HG03565 (cell line): ENCODE data around the gene C1QL4.

Experiments
- ATAC-seq: cut with Tn5 transposase; IDR thresholded peaks from one replicate; pipeline ENCODE4 v1.9.1; 2021; ENCODE audit warnings: mild to moderate bottlenecking, moderate library complexity; ENCODE audit not compliant: unreplicated experiment

Gene C1QL4

DNA sequence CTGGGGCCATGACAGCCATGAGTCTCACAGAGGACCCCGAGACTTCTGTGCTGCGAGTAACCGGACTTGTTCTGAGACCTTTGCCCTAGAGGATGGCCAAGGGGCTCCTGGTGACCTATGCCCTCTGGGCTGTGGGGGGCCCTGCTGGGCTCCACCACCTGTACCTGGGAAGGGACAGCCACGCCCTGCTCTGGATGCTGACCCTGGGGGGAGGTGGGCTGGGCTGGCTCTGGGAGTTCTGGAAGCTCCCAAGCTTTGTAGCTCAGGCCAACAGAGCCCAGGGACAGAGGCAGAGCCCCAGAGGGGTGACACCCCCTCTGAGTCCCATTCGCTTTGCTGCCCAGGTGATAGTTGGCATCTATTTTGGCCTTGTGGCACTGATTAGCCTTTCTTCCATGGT, 11.8 kb upstream of the C1QL4 start:
- no peak for ATAC-seq

DNA sequence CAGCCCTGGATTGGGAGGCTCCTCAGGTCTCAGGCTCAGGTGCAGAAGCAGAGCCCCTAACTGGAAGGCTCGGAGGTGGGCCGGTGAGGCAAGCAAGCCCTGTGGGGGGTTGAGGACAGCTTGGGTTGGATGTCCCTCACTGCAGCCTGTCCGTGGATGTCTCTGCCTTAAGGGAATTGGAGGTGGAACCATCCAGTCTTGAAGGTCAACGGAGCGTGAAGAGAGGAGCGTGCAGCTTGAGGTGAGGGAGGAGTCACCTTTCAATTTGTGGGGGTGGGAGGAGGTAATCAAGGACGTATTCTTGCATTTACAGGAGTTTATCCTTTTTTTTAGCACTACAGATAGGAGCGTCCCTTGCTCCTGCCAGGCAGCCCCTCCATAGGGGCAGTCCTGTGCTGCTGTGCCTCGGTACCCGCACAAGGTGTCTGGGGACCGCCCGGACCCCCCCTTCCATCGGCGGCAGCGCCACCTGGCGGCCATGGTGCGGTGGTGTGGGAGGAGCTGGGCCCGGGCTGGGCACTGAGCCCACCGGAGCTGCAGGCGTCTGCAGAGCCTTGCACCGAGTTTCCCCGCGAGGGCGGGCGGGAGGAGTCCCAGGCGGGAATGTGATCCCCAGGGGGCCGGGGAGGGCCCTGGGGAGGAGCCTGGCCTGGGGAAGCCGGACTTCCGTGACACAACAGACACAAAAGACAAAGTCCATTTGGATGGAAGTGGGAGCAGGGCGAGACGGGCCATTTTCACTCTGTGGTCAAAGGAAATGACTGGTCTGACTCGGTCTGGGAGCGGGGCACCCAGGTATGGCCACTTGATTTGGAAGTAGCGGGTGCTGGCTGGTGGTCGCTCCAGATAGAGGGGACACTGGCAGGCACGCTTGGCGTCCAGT, 10.6 kb upstream of the C1QL4 start:
- no peak for ATAC-seq

DNA sequence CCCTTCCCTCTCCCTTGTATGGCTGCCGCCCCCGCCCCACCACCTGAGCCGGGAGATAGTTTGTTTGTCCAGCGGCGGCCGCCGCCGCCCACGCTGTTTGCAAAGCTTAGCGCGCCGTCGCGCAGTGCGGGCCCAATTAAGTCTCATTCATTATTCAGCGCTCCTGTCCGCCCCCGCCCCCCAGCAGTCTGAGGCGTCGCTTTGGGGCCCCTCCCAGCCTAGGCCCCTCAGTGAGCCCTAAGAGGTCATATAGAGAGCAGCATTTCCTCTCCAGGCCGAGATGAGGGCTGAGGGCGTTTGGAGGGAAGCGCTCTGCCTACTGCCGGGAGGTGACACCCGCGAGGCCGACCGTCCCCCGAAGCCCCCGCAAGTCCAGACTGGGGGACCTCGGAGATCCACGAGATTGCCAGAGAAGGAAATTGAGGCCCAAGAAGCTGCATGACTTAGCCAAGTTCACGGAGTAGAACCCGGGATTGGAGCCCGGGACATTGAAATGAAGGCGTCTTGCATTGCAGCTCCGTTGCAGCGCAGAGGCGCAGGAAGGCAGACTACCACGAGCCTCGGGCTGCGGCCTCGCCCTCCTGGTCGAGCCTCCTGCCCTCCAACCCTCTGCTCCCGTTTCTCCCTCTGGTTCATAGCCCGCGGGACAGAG, 9.8 kb upstream of the C1QL4 start, which contains the start of gene DNAJC22:
Gene DNAJC22, plus strand, starts transcription at position 230 of the 652 bp plus-strand sequence. CDS start 1,985 bp downstream, outside the sequence.
- no peak for ATAC-seq

DNA sequence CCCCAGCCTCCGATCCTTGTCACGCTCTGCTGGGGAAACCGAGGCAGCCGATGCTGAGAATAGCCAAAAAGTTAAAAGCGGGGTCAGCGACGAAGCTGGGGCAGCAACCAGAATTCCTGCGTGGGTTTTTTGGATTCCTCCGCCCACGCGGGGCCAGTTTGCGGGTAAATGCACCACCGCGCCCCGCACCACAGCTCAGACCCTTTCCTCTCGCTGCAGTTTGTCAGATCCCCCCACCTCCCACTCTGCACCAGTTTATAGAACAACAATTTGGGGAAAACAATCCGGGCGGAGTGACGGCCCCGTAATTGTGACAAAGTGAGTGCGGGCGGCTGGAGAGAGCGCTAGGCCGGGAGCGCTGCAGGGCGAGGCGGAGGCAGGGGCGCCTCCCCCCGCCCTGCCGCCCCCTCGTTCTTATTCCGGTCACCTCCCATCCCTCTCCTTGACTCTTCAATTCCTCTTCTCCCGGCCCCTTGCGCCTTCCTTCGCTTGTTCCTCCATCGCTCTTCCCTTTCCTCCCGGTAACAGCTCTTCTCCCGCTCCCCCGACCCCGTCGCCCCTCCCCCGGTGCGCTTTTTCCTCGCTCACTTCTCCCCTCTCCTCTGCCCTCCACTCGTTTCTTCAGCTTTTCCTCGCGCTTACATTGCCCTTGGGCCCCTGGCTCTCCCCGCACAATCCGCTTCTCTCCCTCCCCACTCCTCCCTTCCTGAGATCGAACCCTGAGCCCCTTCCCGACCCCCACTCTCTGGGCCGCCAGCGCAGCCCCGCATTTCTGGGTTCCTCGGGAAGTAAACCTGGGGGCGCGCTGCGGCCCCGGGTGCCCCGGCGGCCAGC, 9.1 kb upstream of the C1QL4 start:
- ATAC-seq: no peak

DNA sequence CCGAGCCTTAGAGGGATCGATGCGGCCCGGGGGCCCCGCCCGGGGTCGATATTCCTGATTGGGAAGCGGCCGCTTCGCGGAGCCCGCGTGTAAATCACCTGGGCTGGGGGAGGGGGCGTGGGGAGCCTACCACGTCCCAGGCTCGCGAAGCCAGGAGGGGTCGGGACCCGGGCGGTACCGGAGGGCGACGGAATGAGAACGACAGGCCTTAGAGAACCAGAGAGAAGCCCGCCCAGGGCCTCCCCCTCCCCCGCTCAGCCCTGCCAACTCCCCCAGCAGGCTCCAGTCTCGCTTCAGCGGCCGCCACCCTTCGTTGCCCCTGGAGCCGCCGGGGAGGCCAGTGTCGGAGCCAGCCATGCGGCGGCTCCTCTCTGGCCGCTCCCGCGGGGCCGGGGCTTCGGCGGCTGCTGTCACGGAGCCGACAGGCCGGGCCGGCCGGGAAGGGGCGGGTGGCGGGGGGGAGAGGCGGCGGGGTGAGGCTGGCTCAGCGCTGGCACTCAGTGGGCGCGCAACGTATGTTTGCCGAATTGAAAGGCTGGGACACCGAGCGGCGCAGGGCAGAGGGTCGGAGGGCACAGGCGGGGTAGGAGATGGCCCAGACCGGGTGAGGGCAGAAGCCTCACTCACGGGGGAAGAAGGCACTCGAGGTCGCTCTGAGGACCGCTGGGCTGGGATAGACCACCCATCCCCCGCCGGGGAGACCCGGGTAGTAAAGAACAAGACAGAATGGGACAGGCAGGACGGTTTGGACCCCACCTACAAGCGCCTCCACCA, 8.2 kb upstream of the C1QL4 start:
- no peak for ATAC-seq

DNA sequence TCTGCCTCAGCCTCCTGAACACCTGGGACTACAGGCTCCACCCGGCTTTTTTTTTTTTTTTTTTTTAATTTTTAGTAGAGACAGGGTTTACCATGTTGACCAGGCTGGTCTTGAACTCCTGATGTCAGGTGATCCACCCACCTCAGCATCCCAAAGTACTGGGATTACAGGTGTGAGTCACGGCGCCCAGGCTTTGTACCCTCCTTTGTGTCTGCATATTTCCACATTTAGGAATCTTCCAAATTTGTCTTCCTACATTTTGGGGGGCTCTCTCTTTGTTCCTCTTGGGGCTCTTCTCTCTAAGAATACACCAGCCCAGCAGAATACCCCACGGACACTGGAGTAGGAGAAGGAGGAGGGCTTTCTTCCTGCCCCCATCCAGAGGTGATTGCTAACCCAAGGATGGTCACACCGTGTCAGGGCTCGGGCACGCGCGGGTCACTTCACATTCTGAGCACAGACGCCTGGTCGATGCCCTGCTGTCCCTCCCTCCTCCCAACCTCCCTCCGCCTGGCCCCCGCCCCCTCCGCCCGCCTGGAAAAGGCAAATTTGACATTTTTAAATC, 7.6 kb upstream of the C1QL4 start:
- no peak for ATAC-seq

DNA sequence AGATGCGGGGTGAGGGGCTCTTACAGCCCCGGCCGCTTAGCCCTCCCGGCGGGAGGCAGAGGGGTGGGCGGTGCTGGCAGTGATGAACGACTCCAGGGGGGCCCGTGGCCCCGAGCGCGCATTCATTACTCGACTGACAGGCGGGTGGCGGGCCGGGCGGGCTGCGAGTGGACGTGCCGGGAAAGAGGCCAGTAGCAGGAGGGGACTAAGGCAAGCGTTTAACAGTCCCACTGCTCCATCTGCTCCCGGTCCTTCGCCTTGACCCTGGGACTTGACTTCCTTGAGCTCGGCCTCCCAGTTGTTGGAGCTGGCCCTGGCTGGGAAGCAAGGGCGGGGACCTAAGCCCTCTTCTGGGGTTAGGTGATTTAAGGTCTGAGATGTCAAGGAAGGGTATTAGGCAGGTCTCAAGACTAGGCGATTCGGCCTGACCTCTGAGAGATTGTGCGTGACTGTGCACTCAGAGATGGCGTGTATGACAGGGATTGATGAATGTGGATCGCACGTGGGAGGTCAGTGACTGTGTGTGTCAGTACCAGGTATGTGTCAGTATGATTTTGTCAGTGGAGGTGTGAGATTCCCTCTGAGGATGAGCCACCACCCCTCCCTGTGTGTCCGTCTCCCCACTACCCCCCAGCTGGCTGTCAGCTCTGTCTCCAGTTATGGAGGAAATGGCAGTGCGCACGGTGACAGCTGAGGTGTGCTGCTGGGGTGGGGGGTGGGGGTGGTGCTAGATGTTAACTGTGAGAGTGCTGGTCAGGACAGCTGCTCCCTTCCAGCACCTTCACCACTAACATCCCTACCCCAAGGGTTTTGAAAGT, 6.1 kb upstream of the C1QL4 start:
- no peak for ATAC-seq

DNA sequence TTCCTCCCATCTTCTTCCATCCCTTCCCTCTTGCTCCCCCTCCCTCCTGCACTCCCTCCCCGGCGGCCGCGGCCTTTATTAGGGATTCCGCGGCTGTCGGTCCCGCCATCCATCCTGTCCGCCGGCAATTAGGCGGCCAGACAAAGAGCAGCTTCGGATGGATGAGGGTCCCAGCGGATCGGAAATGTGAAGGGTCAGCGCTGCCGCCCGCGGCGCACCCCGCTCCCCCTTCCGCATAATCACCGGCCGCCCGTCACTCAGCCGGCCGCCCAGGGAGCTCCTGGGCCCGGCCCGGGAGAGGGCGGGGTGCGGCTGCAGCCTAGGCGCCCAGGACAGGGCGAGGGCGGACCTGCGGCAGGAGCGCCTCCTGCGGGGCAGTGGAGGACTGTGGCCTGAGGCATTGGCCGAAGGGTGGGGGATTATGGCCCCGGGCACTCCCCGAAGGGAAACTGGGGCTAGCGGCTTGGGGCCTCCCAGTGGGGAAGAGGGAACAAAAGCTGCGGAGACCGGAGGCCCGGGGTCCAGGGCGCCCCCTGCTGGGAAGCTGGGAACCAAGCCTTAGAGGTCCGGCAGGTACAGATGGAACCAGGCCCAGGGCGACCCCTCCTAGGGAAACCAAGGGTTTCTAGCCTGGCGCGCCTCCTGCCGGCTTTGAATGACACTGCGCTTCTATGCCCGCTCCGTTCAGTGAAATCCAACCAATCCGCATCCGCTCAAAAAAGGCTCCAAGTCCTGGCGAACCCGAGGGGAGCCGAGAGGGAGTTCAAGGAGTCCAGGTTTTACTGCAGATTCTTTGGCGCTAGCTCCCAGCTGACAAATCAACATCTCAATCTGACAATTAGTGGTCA, 5.3 kb upstream of the C1QL4 start:
- peak; percentile 41 for ATAC-seq

DNA sequence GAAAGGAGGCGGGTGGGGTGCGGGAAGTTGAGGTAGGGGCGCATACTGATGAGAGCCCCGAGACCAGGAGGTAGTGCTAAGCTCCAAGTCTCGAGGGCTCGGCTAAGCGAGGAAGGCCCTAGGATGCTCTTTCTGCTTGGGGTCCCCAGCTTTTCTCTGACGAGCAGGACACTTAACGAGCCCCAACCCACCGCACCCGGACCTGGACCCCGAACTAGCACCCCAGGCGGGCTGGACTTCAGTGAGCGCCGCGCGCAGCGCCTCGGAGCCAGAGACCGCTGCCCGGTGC, 4.7 kb upstream of the C1QL4 start:
- no peak for ATAC-seq

DNA sequence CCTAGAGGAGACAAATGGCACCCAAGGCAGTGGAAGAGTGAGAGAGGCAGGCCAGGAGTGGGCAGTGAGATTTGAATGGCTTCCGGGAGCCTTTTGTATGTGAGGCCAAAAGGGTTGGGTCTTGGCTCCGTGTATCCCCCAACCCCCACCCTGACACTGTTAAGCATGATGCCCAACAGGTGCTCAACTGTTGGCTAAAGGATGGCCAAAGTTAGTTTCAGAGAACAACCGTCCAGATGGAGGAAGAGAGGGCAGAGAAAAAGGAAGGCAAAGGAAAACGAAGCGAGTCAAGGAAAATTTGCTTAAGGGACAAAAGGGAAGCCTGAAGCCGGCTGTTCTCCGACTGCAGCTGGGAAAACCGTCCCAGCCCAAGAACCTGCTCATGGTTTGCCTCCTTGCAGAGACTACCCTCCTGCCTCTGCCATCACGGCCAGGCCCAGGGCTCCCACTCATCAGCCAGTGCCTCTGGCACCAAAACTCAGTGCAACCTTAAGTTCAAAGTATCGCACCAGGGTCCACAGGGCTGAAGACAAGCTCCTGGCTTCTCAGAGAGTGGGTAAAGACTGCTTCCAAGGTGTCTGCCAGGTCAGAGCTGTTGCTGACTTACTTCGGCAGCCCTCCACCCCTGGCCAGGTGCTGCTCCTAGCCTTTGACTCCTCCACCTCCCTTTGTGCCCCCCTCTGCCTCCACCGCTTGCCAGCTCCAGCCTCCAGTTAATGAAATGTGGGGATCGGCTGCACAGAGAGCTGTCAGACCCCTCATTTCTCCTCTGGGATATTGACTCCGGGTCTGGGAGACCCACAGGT, 4.2 kb upstream of the C1QL4 start:
- ATAC-seq: no peak

DNA sequence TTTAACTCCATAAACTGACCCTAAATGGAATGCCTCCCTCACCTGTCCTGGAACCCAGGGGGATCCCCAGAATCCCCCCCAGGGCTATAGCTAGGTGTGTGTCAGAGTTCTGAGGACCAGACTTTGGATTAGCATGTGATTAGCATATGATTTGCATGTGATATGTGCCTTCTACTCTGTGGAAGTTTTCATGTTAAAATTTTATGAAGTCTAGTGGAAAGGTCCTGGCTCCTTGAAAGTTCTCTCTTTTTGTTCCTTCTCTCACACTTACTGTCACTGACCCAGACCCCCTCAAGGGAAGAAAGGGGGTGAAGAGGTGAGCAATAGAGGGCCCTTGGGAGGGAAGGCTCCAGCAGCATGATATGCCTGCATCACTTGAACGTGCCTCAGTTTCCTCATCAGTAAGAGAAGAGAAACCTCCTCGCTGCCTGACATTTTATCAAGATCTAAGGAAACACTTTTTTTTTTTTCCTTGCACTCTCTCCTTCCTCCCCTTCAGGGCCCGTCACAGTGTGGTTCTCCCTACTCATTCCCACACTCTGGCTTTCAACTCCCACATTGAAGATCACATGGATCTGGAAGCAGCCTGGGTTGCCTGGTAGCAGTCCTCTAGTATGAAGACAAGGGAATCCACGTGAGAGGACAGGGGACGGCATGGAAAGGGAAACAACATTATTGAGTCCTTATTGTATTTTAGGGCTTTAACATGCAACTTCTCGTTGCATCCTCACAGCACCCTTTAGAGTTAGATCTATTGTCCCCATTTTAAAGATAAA, 3.3 kb upstream of the C1QL4 start:
- no peak for ATAC-seq

DNA sequence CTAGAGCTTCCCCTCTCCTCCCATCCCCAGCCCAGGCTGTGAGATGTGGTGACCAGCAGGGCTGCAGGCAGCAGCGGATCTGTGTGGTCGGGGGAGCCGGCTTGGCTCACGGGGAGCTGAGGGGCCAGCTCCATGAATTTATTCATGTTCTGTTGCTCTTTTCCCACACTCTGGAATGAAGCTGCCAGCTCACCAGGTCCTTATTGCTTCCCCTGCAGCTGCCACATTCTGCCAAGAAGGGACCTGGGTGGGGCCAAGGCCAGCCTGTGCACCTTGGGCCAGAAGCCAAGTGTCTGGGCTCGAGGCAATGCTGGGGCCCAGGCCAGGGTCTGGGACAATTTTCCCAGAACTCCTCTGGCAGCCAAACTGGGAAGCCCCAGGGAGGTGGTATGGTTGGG, 2.5 kb upstream of the C1QL4 start:
- ATAC-seq: no peak

DNA sequence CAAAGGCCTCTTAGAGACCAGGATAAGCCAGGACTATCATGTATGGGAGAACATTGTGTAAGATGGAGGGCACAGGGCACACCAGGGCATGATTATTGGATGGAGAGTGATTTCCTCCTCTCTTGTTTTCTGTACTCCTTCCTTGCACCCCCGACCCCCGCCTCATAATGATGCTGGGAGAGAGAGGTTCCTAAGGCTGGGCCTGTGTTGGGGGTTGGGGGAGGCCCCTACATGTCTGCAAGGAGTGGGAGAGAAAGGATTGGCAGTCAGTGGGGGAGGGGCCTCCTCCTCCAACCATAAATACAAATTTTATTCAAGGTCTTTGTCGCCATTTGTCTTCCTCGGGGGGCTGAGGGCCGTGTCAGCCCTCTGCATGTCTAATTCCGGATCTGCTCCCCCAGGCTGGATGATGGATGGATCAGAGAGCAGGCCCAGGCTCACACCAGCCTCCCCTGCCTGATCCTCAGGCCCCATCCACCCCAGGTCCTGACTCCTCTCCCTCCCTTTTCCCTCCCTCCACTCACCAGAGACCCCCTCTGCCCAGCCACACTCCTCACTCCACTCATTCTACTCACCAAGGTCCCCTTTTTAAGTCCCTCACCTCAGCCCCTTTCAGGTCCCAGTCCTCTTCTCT, 2.0 kb upstream of the C1QL4 start:
- no peak for ATAC-seq

DNA sequence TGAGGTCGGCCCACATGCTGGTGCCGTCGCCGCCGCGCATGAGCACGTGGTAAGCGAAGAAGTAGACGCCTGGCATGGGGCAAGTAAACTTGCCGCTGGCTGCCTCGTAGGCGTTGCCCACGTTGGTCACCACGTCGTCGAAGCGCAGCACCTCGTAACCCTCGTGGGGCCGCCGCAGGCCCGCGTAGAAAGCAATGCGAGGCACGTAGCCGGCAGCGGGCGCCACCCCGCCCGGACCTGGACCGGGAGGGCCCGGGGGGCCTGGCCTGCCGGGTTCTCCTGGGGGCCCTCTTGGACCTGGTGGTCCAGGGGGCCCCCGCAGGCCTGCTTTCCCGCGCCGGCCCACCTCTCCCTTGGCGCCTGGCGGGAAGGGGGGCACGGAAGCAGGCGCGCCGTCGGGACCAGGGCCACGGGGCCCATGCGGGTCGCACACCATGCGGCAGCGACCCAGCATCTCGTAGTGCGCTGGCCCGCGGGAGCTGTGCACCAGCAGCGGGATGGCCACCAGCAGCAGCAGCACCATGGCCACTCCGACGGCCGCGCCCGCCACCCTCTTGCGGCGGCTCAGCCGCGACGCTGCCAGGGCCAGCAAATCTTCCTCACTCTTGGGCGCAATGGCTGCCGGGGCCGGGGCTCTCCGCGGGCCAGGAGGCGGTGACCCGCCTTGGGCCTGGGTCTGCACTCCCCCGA, 888 bp downstream of the C1QL4 start:
- ATAC-seq: no peak

DNA sequence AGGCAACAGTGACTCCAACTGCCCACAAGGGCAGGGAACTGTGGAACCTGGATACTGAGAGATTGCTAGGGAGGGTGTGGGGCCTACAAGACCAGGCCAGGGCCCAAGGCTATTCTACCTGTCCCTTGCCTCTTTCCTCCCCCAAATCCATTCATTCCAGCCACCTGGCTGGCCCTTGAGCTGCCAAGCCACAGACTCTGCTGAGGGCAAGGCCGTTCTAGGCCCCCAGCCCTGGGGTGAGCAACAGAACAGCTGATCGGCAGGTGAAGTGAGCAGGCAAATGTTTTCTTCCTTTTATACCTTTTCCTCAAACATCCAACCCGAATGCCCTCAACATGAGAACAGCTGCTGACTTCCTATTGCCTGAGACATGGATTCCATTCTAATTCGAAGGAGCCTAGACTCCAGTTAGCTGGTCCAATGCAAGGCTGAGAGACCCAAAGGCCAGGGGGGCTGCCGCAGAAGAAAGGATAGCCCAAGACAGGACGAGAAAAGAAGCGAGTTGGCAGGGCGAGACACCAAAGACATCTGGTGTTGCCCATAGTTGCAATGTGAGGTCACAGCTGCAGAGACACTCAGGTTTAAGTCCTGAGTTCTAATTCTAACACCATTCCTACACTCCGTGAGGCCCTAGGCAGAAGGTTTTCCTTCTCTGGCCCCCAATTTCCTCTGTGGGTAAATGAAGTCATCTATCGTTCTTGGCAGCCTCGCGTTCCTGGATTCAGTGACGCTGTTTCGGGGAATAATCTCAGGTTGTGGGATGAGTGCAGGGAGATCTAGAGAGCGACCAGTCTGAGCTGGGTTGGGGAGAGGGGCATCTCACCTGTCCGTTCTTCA, 1.7 kb downstream of the C1QL4 start:
- no peak for ATAC-seq
